ENCODE data around the gene INTS6L.
"Not testable (repeated sequence)": the region's sequence is repeated elsewhere in the genome, so short reads cannot be mapped to it uniquely, and the experiment has no call there.

The INTS6L gene

GRCh38 chrX:135594049-135594448 is 73.6 kb downstream of the INTS6L start:
- DNase-seq (ENCODE audit: low read depth); H3K4me3 ChIP-seq (ENCODE audit: low read depth, low read length): not testable (repeated sequence)

- not testable (repeated sequence) for DNase-seq (ENCODE audit: low read depth)
Measured at GRCh38 chrX:135594453-135594852, 74.0 kb downstream of the INTS6L start.

GRCh38 chrX:135595543-135595942 is 75.1 kb downstream of the INTS6L start:
- DNase-seq (ENCODE audit: low read depth): no peak
- no peak overlapping the region for H3K4me3 ChIP-seq (ENCODE audit: low read depth, low read length)

More at GRCh38 chrX:135594453-135594852, 74.0 kb downstream of the INTS6L start:
- not testable (repeated sequence) for H3K4me3 ChIP-seq (ENCODE audit: low read depth, low read length)

GRCh38 chrX:135596495-135596894 is 76.0 kb downstream of the INTS6L start:
- no peak for DNase-seq (ENCODE audit: low read depth)
- no peak overlapping the region for H3K4me3 ChIP-seq (ENCODE audit: low read depth, low read length)

- no peak for DNase-seq (ENCODE audit: low read depth)
- no peak overlapping the region for H3K4me3 ChIP-seq (ENCODE audit: low read depth, low read length)
Measured at GRCh38 chrX:135605906-135606305, 85.4 kb downstream of the INTS6L start.

GRCh38 chrX:135624408-135625204 is 104.1 kb downstream of the INTS6L start:
- H3K4me3 ChIP-seq (ENCODE audit: low read depth, low read length); DNase-seq (ENCODE audit: low read depth): not testable (repeated sequence)

GRCh38 chrX:135625995-135626394 is 105.5 kb downstream of the INTS6L start:
- DNase-seq (ENCODE audit: low read depth): no peak
- H3K4me3 ChIP-seq (ENCODE audit: low read depth, low read length): no peak overlapping the region

GRCh38 chrX:135629342-135629741 is 108.9 kb downstream of the INTS6L start:
- DNase-seq (ENCODE audit: low read depth): no peak
- no peak overlapping the region for H3K4me3 ChIP-seq (ENCODE audit: low read depth, low read length)

Measured in skeletal muscle cell (primary cell).